GM19099 (cell line): Measurements from ENCODE around the gene ATP13A3.

ENCODE experiments used
- POLR2A ChIP-seq: IDR thresholded peaks from 3 replicates; pipeline ENCODE4 v1.6.1; 2011; ENCODE audit warnings: low read depth; ENCODE audit not compliant: insufficient read length; ENCODE audit errors: extremely low read depth

ATP13A3 gene

DNA sequence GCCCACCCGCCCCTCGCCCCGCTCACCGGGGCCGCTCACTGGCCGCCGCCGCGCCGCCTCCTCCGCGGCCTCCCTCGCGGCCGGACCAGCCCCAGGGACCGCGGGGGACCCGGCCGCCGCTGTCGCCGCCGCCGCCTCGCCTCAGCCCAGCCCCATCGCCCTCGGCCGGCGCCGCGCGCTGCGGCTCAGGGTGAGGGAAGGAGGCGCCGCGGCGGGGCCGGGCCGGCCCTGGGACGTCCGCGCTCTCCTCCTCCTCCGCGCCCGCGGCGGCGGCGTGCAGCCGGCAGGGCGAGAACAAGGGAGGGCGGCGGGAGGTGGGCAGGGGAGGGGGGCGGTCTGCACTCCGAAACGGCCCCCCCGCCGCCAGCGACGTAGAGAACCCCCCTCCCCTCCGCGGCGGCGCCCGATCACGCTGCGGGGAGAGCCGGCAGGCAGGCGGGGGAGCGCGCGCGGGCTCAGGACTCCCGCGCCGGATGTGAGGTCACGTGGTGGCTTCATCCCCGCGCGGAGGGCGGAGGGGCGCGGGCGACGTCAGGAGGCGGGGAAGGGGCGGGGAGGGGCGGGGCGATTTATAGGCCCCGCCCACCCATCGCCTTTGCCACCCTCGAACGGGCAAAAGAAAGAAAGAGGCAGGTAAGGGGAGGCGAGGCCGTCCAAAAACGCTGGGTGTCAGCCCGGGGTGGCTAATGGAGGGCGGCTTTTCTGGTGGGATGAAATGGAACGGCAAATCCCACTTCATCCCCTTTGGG is at the start of gene ATP13A3:
ATP13A3 (minus strand) TSS at position 463 of the 749 bp plus-strand sequence. CDS start 24,812 bp downstream, outside the sequence.
- peak; percentile 85 for TF ChIP-seq POLR2A

DNA sequence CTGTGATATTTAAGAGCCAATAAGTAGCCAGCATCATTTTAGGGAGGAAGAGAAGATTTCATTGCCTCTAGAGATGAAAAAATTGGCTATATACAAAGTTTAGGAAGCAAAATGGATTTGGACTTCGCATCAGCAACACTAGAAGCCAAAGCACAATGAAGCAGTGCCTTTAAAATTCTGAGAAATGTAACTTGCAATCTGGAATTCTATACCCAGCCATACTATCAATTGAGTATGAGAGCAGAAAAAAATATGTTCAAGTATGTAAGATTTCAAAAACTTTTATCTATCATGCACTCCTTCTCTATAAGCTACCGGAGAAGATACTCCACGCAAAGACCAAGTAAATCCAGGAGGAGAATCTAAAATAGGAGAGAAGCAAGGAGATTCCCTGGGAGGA is 47.4 kb upstream of the ATP13A3 start:
- TF ChIP-seq POLR2A: no peak

DNA sequence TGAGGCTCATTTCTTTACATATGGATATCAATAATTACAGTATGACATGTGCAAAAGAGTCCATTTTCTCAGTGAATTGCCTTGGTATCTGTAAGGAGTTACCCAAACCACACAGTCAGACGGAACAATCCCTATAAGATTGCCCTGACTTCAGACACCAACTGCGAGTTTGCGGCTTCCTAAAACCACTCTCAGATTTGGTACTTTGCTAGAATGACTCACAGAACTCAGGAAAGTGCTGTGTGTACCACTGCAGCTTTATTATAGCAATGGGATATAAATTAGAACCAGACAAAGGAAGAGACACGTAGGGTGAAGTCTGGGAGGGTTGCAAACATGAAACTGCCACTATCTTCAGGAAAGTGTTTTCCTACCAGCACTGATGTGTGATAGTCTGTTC is 45.8 kb upstream of the ATP13A3 start:
- no peak for TF ChIP-seq POLR2A

DNA sequence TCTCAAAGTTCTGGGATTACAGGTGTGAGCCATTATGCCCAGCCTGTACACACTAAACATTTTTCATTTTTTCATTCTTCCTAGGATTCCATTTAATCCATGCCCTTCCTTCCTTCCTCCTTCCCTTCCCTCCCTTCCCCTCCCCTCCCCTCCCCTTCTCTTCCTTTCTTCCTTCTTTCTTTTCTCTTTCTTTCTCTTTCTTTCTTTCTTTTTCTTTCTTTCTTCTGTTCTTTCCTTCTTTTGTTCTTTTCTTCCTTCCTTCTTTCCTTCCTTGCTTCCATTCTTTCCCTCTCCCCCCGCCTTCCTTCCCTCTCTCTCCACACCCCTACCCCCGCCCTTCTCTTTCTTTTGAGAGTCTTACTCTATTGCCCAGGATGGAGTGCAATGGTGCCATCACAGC is 40.9 kb upstream of the ATP13A3 start:
- TF ChIP-seq POLR2A: no peak

DNA sequence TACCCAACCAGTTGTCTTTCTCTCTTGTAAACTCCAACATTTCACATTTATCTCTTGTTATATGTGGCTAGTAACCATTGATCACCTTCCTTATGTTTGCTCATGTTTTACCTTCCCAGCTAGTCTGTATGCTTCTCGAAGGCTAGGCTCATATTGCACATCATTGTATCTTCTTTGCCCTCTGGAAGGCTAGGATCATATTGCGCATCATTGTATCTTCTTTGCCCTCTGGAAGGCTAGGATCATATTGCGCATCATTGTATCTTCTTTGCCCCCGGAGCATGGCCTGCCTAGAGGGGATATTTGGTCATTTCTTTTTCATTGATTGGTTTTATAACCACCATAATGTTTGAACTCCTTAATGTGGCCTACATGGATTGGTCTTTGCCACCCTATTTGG is 39.4 kb upstream of the ATP13A3 start:
- no peak for TF ChIP-seq POLR2A

DNA sequence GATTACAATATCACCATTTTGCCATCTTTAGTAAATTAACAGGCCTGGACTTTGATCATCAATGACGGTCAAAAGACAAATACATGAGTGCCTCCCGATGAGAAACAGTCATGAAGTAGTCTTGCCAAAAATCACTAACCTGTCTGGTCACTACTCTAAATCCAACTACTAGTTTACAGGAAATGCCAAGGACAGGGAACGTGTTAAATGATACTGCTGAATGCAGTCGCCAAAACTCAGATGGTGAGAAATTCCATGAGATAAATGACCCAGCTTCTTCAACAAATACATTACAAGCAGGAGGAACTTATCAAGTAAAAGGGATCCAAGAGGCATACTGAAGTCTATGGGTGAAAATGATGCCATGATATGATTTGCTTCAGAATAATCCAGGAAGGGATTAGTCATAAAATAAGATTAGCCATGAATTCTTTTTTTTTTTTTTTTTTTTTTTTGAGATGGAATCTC is 35.8 kb upstream of the ATP13A3 start:
- TF ChIP-seq POLR2A: no peak

DNA sequence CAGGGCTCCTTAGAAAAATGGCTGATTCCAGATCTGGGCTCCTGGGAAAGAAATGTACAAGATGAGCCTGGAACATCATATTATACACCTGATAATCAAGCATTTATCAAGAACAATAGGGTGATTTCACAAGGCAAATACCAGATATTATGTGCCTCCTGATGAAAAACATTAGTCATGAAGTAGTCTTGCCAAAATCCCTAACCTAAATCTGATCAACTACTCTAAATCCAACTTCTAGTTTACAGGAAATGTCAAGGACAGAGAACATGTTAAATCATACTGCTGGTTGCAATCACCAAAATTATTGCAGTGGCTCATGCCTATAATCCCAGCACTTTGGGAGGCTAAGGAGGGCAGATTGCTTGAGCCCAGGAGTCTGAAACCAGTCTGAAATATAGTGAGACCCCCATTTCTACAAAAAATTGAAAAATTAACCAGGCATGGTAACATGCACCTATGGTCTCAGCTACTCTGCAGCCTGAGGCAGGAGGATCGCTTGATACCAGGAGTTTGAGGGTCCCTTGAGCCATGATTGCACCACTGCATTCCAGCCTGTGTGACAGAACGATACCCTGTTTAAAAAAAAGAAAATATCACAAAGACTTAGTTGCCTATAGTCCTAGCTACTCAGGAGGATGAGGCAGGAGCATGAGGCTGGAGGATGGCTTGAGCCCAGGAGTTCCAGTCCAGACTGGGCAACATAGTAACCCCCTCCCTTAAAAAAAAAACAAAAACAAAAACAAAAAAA is 34.9 kb upstream of the ATP13A3 start:
- TF ChIP-seq POLR2A: no peak

DNA sequence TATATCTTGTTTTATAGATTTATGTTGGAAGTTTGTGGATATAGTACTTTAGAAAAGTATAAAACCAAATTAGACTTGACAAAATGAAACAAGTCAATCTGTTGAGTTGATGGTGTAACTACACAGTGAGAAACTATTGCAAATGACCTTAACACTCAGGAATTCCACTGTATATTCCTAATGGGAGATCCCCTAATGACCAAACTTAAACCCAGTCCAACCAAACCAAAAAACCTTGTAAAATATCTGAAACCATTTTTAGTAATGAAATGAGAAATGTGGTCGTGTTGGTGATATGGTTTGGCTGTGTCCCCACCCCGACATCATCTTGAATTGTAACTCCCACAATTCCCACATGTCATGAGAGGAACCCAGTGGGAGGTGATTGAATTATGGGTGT is 31.9 kb upstream of the ATP13A3 start:
- no peak for TF ChIP-seq POLR2A

DNA sequence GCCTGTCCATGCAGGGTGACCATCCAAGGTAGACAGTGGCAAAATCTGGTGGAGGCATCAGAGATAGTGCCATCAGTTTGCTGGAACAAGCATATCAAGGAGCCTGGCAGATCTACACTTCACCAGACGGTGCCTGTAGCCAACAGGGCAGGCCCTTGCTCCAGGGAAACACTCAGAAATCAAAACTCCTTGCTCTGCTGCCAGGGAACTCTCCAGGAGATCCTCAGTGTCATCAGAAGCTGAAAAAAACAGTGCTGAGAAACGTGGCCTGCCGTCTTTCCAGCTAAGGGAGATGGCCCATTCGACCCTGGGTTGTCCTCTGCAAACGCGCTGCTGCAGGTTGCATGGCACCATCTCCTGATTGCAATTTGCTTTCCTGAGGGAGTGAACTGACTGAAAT is 30.5 kb upstream of the ATP13A3 start:
- no peak for TF ChIP-seq POLR2A

DNA sequence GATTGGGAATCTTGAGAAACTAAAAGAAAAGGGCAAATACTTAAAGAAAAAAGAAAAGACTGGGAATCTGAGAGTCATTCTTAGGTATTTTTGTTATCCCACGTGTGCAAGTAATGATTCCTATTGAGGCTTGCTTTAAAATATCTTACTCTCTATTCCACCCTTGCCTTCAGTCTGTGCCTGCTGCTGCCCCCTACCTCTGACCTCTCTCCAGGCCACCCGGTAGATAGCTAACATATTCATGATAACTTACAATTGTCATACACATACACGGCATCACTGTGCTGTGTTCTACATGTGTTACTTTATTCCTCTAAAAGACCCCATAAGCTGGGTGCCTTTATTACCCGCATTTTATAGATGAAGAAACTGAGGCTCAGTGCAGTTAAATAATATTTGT is 27.8 kb upstream of the ATP13A3 start:
- no peak for TF ChIP-seq POLR2A

DNA sequence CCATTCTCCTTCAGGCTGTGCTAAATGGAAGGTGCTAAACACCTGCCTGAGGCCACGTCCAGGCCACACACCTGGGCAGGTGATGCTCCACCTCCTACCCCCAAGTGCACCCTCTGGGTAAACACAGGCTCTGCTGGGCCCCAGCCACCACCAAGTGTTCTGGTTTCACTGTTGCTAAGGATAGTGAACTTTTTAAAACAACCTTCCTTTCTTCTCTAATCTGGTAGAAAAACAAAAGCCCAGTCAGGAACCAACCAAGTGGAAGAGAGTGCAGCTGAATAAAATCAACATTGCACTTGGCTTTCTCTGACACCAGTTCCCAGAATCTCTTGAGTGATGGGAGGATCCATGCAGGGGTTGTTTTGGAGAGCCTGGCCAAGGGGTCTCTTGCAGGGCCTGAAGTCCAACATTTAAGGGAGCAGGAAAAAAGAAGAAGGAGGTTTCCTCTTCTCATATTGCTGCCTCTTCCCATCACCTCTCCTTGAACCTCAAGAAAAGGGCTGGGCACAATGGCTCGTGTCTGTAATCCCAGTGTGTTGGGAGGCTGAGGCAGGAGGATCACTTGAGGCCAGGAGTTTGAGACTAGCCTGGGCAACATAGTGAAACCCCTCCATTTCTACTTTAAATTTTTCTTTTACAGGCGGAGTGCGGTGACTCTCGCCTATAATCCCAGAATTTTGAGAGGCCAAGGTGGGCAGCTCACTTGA is 26.2 kb upstream of the ATP13A3 start:
- no peak for TF ChIP-seq POLR2A

DNA sequence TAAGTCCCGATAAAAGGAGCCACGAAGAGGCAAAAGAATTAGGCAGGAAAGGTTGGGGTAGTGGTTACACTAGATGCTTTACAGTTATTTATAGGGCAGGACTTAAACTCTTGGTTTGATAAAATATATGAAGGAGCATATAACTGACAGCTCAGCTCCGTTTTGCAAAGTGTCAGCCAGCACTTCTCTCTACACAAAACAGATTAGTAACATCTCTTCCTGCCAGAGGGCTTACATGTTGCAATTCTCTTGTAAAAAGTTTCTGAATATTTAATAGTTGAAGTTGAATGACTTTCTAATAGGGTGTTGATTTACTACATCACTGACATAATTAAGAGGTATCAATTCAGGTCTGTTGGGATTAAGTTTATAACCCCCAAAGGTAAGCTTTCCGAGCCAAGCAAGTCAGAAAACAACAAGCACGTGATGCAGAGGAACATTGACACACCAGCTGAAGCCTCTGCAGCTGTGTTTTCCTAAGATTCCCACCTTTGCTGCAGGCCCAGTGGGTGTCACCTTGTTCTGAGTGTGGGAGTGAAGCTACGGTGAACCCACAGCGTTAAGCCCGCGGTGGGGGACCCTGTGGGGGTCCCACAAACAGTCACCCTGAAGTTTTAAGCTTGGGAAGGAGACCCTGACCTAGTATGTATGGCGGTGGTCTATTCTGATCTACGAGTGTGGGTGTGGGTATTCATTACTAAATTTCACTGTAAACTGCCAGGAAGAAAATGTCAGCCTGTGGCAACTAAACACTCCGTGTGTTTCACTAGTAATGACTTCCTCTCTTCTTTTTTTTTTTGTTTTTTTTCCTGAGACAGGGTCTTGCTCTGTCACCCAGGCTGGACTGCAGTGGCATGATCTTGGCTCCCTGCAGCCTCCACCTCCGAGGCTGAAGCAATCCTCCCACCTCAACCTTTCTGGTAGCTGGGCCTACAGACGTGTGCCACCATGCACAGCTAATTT is 22.0 kb upstream of the ATP13A3 start:
- TF ChIP-seq POLR2A: no peak

DNA sequence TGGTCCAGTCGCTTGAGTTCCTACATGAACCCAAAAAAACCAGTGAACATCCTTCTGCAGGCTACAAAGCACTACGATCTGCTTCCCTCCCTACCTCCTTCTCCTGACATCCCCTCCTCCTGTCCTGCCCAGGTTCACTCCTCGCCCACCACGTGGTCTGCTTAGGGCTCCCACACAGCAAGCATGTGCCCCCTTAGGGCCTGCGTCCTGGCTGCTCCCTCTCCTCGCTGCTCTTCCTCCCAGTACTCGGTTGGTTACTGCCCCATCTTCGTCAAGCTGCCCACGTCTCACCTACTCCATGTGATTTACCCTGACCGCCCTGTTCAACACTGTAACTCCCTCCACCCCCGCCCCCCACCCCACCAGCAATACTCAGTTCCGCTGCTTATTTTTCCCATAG is 20.8 kb upstream of the ATP13A3 start:
- no peak for TF ChIP-seq POLR2A

DNA sequence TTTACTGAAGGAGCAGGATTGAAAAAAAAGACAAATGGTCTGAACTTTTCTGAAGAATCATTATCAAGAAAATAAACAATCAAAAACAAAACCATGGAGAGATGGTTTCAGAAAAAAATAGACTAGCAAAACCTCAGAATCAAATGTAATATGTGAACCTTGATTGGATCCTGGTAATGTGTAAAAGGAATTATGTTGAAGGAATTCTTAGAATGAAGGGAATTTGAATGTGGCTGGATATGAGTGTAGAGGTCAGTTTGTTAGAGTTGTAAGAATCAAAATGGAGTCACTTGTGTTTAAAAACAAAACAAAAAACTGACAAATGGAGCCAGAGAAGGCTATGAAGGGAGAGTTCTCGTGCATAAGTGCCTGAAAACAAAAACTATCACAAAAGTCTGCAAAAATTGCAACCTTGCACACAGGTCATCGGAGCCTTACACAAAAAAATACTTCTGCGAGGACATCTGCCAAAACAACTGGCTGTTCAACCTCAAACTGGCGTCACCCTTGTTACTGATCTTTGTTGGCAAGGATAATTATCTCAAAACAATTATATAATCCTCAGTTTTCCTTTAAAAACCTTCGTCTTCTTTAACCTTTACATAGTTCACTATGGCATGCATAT is 19.1 kb upstream of the ATP13A3 start:
- no peak for TF ChIP-seq POLR2A

DNA sequence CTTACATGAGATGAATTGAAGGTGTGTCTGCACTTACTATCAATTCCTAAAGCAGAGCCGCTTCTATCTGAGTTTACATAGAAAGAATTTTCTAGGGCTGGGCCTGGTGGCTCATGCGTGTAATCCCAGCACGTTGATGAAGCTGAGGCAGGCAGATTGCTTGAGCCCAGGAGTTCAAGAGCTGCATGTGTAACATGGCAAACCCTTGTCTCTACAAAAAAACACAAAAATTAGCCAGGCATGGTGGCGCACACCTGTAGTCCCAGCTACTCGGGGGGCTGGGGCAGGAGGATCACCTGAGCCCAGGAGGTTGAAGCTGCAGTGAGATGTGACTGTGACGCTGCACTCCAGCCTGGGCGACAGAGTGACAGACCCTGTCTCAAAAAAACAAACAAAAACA is 18.1 kb upstream of the ATP13A3 start:
- TF ChIP-seq POLR2A: no peak

DNA sequence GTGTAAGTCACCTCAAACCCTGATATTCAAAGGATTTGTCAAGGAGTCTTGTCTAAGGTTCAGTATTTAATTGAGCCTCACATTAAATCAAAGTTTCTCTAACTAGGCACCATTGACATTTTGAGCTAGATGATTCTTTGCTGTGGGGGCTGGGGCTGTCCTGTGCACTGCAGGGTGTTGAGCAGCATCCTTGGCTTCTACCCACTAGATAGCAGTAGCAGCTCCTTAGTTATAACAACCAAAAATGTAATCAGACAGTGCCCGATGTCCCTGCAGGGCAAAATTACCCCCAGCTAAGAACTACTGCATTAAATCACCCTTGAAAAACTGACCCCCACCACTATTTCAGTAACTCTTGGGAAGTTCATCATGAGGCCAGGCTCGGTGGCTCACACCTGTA is 17.3 kb upstream of the ATP13A3 start:
- TF ChIP-seq POLR2A: no peak
